ENCODE measurements around the gene SMTN.

GRCh38 chr22:31082606-31083376 is 1.7 kb downstream of the SMTN start:
- TF ChIP-seq, protein P1, sequence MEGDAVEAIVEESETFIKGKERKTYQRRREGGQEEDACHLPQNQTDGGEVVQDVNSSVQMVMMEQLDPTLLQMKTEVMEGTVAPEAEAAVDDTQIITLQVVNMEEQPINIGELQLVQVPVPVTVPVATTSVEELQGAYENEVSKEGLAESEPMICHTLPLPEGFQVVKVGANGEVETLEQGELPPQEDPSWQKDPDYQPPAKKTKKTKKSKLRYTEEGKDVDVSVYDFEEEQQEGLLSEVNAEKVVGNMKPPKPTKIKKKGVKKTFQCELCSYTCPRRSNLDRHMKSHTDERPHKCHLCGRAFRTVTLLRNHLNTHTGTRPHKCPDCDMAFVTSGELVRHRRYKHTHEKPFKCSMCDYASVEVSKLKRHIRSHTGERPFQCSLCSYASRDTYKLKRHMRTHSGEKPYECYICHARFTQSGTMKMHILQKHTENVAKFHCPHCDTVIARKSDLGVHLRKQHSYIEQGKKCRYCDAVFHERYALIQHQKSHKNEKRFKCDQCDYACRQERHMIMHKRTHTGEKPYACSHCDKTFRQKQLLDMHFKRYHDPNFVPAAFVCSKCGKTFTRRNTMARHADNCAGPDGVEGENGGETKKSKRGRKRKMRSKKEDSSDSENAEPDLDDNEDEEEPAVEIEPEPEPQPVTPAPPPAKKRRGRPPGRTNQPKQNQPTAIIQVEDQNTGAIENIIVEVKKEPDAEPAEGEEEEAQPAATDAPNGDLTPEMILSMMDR (IDR thresholded peaks at IDR 0.05), result peak; percentile 20 to 54 (median 29)
- no peak for TF ChIP-seq POLR2A (IDR thresholded peaks at IDR 0.05)

Measured in testis (tissue), 2 donors.